HEK293T (cell line): ENCODE results near the gene GSTO2.

Source experiments
- ELF4 ChIP-seq: fragments of 450-650 bp; IDR thresholded peaks from 2 replicates; pipeline ENCODE4 v1.6.1; 2017; ENCODE audit warnings: antibody characterized with exemption
- FOXK2 ChIP-seq: fragments of 450-650 bp; IDR thresholded peaks from 2 replicates; pipeline ENCODE4 v1.6.1; 2016; ENCODE audit warnings: mild to moderate bottlenecking
- L3MBTL2 ChIP-seq: fragments of 450-650 bp; conservative IDR thresholded peaks from 2 replicates; pipeline ENCODE4 v1.6.1; 2016; ENCODE audit warnings: mild to moderate bottlenecking
- ZNF384 ChIP-seq: fragments of 450-650 bp; IDR thresholded peaks from 2 replicates; pipeline ENCODE4 v1.6.1; 2016

GRCh38 chr10:104324931-104325330 lies 55.9 kb downstream of the GSTO2 start:
- no peak for TF ChIP-seq ZNF384
- TF ChIP-seq FOXK2, result no peak
- no peak for TF ChIP-seq ELF4
- no peak for TF ChIP-seq L3MBTL2
